ENCODE data around the gene YPEL1. TPM values are rescaled to one million over a fixed set of nuclear protein-coding genes. Genes with fewer than 3 reads are reported as not detected.
"Not testable (repeated sequence)": the region's sequence is repeated elsewhere in the genome, so short reads cannot be mapped to it uniquely, and the experiment has no call there.

The YPEL1 gene
- total and polyA plus RNA-seq, 2 donors (not counting 1 experiment from before 2014, with no cell fraction given): 14.9 to 17.0 TPM

GRCh38 chr22:21718499-21718898 is 17.1 kb downstream of the YPEL1 start:
- peaks cover 10 to 12% of the 10 kb centered on the region in 2 donors for H3K4me1 ChIP-seq (ENCODE audit: control insufficient read depth in 2 of 2, insufficient read depth in 2 of 2, low read length in 2 of 2)
- H3K4me2 ChIP-seq (replicated peaks; ENCODE audit: low read depth, low read length, poor library complexity, severe bottlenecking): no peak overlapping the region
- Mint-ChIP-seq H3K27me3 (no peaks in the 10 kb centered on the region), H3K27ac (no peak overlapping the region), H3K4me1 (peaks cover 16% of the 10 kb centered on the region), H3K4me3 (no peak overlapping the region), H3K9me3 (ENCODE audit: insufficient read depth) (no peaks in the 10 kb centered on the region)
- WGBS (ENCODE audit: insufficient coverage): 96% methylated on average over 2 of the region's 4 CpGs
- no peak for DNase-seq
- CTCF ChIA-PET: interaction anchor here (0.8 to 5.2 kb wide), 2 partner anchors 10 to 219 kb away, joined by 4 to 18 read pairs; no protein-coding TSS in a partner anchor
- H3K27ac ChIP-seq (ENCODE audit: low read length in 2 of 2): peak overlapping the region in 1 of 2 donors; percentile 64
- POLR2A ChIA-PET: no interaction called here
- ATAC-seq (ENCODE audit: low read depth): no peak
- H2AFZ ChIP-seq (ENCODE audit: insufficient read depth, low read depth, low read length, poor library complexity, severe bottlenecking): no peak overlapping the region
- intact Hi-C loops (cut with micrococcal nuclease): no loop called here
- peaks cover 34% of the 10 kb centered on the region for H3K79me2 ChIP-seq (ENCODE audit: control insufficient read depth, insufficient read depth, low read length)
- peaks cover 9% of the 10 kb centered on the region for H4K20me1 ChIP-seq (ENCODE audit: control insufficient read depth, insufficient read depth, low read length, poor library complexity, severe bottlenecking)
- TF ChIP-seq CTCF (IDR thresholded peaks at IDR 0.05) (no peak), EZH2 (IDR thresholded peaks at IDR 0.05; ENCODE audit: borderline replicate concordance, insufficient read depth, low read depth, low read length, poor library complexity, severe bottlenecking) (no peak)
- H3K27me3 ChIP-seq (replicated peaks in 1 of 4; ENCODE audit: control extremely low read depth in 1 of 4, control insufficient read depth in 3 of 4, insufficient read depth in 4 of 4, low read length in 3 of 4): no peaks in the 10 kb centered on the region
- no peak overlapping the region for H3K9ac ChIP-seq (ENCODE audit: low read length)
- no peak overlapping the region for H3K4me3 ChIP-seq (ENCODE audit: control extremely low read depth in 1 of 5, extremely low read depth in 1 of 5, insufficient read depth in 1 of 5, low read depth in 2 of 5, low read length in 4 of 5)
- H3K9me3 ChIP-seq (ENCODE audit: control extremely low read depth in 1 of 3, control insufficient read depth in 2 of 3, insufficient read depth in 1 of 3, low read length in 2 of 3): no peaks in the 10 kb centered on the region
- H3K36me3 ChIP-seq (replicated peaks in 1 of 2; ENCODE audit: control extremely low read depth in 1 of 2, control insufficient read depth in 1 of 2, extremely low read depth in 1 of 2, insufficient read depth in 2 of 2, low read length in 1 of 2): no peaks in the 10 kb centered on the region

- Histone ChIP-seq H3K79me2 (ENCODE audit: control insufficient read depth, insufficient read depth, low read length) (peaks cover 19% of the 10 kb centered on the region), H3K4me1 (ENCODE audit: control insufficient read depth in 2 of 2, insufficient read depth in 2 of 2, low read length in 2 of 2) (peaks cover 10 to 19% of the 10 kb centered on the region in 2 donors)
- H3K9me3 Mint-ChIP-seq (ENCODE audit: insufficient read depth); H3K27me3 Mint-ChIP-seq; H3K4me2 ChIP-seq (replicated peaks; ENCODE audit: low read depth, low read length, poor library complexity, severe bottlenecking); ATAC-seq (ENCODE audit: low read depth); H3K4me3 Mint-ChIP-seq; H4K20me1 ChIP-seq (ENCODE audit: control insufficient read depth, insufficient read depth, low read length, poor library complexity, severe bottlenecking); H2AFZ ChIP-seq (ENCODE audit: insufficient read depth, low read depth, low read length, poor library complexity, severe bottlenecking); DNase-seq; H3K27ac Mint-ChIP-seq; H3K4me3 ChIP-seq (ENCODE audit: control extremely low read depth in 1 of 5, extremely low read depth in 1 of 5, insufficient read depth in 1 of 5, low read depth in 2 of 5, low read length in 4 of 5); intact Hi-C loops (cut with micrococcal nuclease); H3K9ac ChIP-seq (ENCODE audit: low read length); H3K9me3 ChIP-seq (ENCODE audit: control extremely low read depth in 1 of 3, control insufficient read depth in 2 of 3, insufficient read depth in 1 of 3, low read length in 2 of 3); H3K36me3 ChIP-seq (replicated peaks in 1 of 2; ENCODE audit: control extremely low read depth in 1 of 2, control insufficient read depth in 1 of 2, extremely low read depth in 1 of 2, insufficient read depth in 2 of 2, low read length in 1 of 2); H3K27me3 ChIP-seq (replicated peaks in 1 of 4; ENCODE audit: control extremely low read depth in 1 of 4, control insufficient read depth in 3 of 4, insufficient read depth in 4 of 4, low read length in 3 of 4); H3K27ac ChIP-seq (ENCODE audit: low read length in 2 of 2): not testable (repeated sequence)
- no CpG with 5 or more reads among the region's 15 CpGs for WGBS (ENCODE audit: insufficient coverage)
- ChIA-PET POLR2A (interaction anchor here (0.7 kb wide), 1 partner anchor 631 kb away, joined by 4 read pairs; no protein-coding TSS in a partner anchor), CTCF (interaction anchor here (5.2 kb wide), 1 partner anchor 221 kb away, joined by 18 read pairs; no protein-coding TSS in a partner anchor)
- peaks cover 21% of the 10 kb centered on the region for H3K4me1 Mint-ChIP-seq
These were observed 19.0 kb downstream of the YPEL1 start for GRCh38 chr22:21716395-21717122.

All from B cell (primary cell).